ENCODE data around the gene TMPRSS9. TPM values are rescaled to one million over a fixed set of nuclear protein-coding genes. Genes with fewer than 3 reads are reported as not detected.

Gene TMPRSS9
- total and polyA plus RNA-seq, 9 donors: 0.05 to 0.51 (median 0.19) TPM; not detected in 1

GRCh38 chr19:2434721-2435265, 74.7 kb downstream of the TMPRSS9 start:
- Histone ChIP-seq H3K36me3 (no peaks in the 10 kb centered on the region), H3K27me3 (no peaks in the 10 kb centered on the region), H3K9me3 (no peaks in the 10 kb centered on the region), H3K4me3 (no peak overlapping the region), H3K4me1 (ENCODE audit: insufficient read depth) (no peaks in the 10 kb centered on the region), H3K27ac (no peak overlapping the region)
- TF ChIP-seq CTCF (IDR thresholded peaks at IDR 0.05) (no peak), EP300 (IDR thresholded peaks at IDR 0.05) (no peak), POLR2A (IDR thresholded peaks at IDR 0.05) (no peak)
- WGBS, 3 donors: 93 to 96% (median 95%) methylated on average over 32 to 42 of the region's 42 CpGs
- intact Hi-C loops (cut with DNase I): no loop called here
- DNase-seq: peak in 1 of 5 donors; percentile 18

- Histone ChIP-seq H3K4me1 (ENCODE audit: insufficient read depth) (no peaks in the 10 kb centered on the region), H3K27me3 (no peaks in the 10 kb centered on the region), H3K27ac (no peak overlapping the region), H3K36me3 (no peaks in the 10 kb centered on the region), H3K4me3 (no peak overlapping the region), H3K9me3 (no peaks in the 10 kb centered on the region)
- WGBS, 3 donors: 92 to 95% (median 94%) methylated on average over 34 to 39 of the region's 39 CpGs
- intact Hi-C loops (cut with DNase I): no loop called here
- TF ChIP-seq EP300 (IDR thresholded peaks at IDR 0.05) (no peak), POLR2A (IDR thresholded peaks at IDR 0.05) (no peak), CTCF (IDR thresholded peaks at IDR 0.05) (no peak)
- DNase-seq: no peak
Measured at GRCh38 chr19:2436384-2436783, 76.3 kb downstream of the TMPRSS9 start.

- no peaks in the 10 kb centered on the region for H3K9me3 ChIP-seq
- no peak overlapping the region for H3K27ac ChIP-seq
- H3K36me3 ChIP-seq: no peaks in the 10 kb centered on the region
- WGBS, 3 donors: 95 to 98% (median 96%) methylated on average over 15 of the region's 15 CpGs
- intact Hi-C loops (cut with DNase I): no loop called here
- no peaks in the 10 kb centered on the region for H3K4me1 ChIP-seq (ENCODE audit: insufficient read depth)
- TF ChIP-seq EP300 (IDR thresholded peaks at IDR 0.05) (no peak), CTCF (IDR thresholded peaks at IDR 0.05) (no peak), POLR2A (IDR thresholded peaks at IDR 0.05) (no peak)
- no peaks in the 10 kb centered on the region for H3K27me3 ChIP-seq
- no peak overlapping the region for H3K4me3 ChIP-seq
- no peak for DNase-seq
Measured at GRCh38 chr19:2436926-2437325, 76.9 kb downstream of the TMPRSS9 start.

GRCh38 chr19:2438178-2438577, 78.1 kb downstream of the TMPRSS9 start:
- Histone ChIP-seq H3K27me3 (no peaks in the 10 kb centered on the region), H3K4me1 (ENCODE audit: insufficient read depth) (no peaks in the 10 kb centered on the region), H3K4me3 (no peak overlapping the region), H3K36me3 (no peaks in the 10 kb centered on the region), H3K27ac (no peak overlapping the region), H3K9me3 (no peaks in the 10 kb centered on the region)
- 91 to 92% (median 92%) methylated on average over 20 of the region's 20 CpGs for WGBS, 3 donors
- intact Hi-C loops (cut with DNase I): no loop called here
- TF ChIP-seq EP300 (IDR thresholded peaks at IDR 0.05) (no peak), CTCF (IDR thresholded peaks at IDR 0.05) (no peak), POLR2A (IDR thresholded peaks at IDR 0.05) (no peak)
- peak in 1 of 5 donors; percentile 17 for DNase-seq

Data from ovary (tissue), 9 donors.